HCT116 (cell line): ENCODE measurements around the gene TRAPPC1. TPM values are rescaled to one million over a fixed set of nuclear protein-coding genes. Genes with fewer than 3 reads are reported as not detected.

Source experiments
- ATAC-seq: fragments of 200-7000 bp; cut with Tn5 transposase; 2 replicates; pipeline ENCODE4 v1.9.1; 2020; ENCODE audit warnings: mild to moderate bottlenecking, moderate library complexity
- BruUV-seq: library from RNA; stranded (reverse); fragments of 400-500 nt; replicated peaks from 2 replicates; lab custom pipeline; 2021; lab: Mats Ljungman, UMichigan
- CTCF ChIA-PET: fragments of 300-600 bp; sonication (Branson Sonifier 250); formaldehyde crosslinking; loops from one replicate; lab custom pipeline; 2021; ENCODE audit warnings: antibody characterized with exemption; lab: Charles Lee
- POLR2A ChIA-PET: fragments of 300-600, 350-600 bp; sonication (Branson Sonifier 250); formaldehyde crosslinking; loops from one replicate; lab custom pipeline; 2021; ENCODE audit warnings: antibody characterized with exemption; lab: Charles Lee
- RAD21 ChIA-PET, 2 experiments: fragments of 300-600 bp; sonication (Branson Sonifier 250); formaldehyde crosslinking; loops; one replicate each; lab custom pipeline; 2023; ENCODE audit warnings: low total read pairs in 2 of 2; ENCODE audit not compliant: uncharacterized antibody in 2 of 2, unreplicated experiment in 2 of 2, low non-redundant PET in 1 of 2; lab: Charles Lee
- DNase-seq: peaks from one replicate; pipeline ENCODE4 v3.0.0-alpha.2; 2010; ENCODE audit warnings: low read depth, low spot score
- H2AFZ ChIP-seq: fragments of 200-600 bp; shearing (Covaris generic), sonication (generic); 2 replicates; pipeline ENCODE4 v1.6.1; 2017; ENCODE audit warnings: low read depth, mixed run types, mixed read lengths, antibody characterized with exemption, low read length; ENCODE audit not compliant: poor library complexity, severe bottlenecking
- H3K27ac ChIP-seq: 2 replicates; pipeline ENCODE4 v1.5.1; 2012; ENCODE audit warnings: low read depth, low read length
- H3K27me3 ChIP-seq: fragments of 200-600 bp; sonication (generic); 2 replicates; pipeline ENCODE4 v1.6.1; 2016; ENCODE audit warnings: mixed run types, low read length, mixed read lengths; ENCODE audit not compliant: insufficient read depth
- H3K36me3 ChIP-seq, 2 experiments: fragments of 200-500 bp in 1 of 2; fragments of 200-600 bp in 1 of 2; sonication (Bioruptor generic) in 1 of 2; sonication (generic) in 1 of 2; 2 replicates each; pipeline versions ENCODE4 v1.5.1 to v1.6.1; 2014 to 2016; ENCODE audit warnings: low read length in 2 of 2, inconsistent platforms in 1 of 2, mixed read lengths in 1 of 2, mixed run types in 1 of 2; ENCODE audit not compliant: insufficient read depth in 2 of 2, control insufficient read depth in 1 of 2
- H3K4me1 ChIP-seq, 2 experiments: fragments of 200-600 bp in 1 of 2; sonication (generic) in 1 of 2; 2 replicates each; pipeline versions ENCODE4 v1.5.1 to v1.6.1; 2012 to 2017; ENCODE audit warnings: low read length in 2 of 2, inconsistent platforms in 1 of 2, mild to moderate bottlenecking in 1 of 2, mixed read lengths in 1 of 2, mixed run types in 1 of 2, moderate library complexity in 1 of 2; ENCODE audit not compliant: insufficient read depth in 2 of 2, control insufficient read depth in 1 of 2
- H3K4me2 ChIP-seq: fragments of 200-600 bp; sonication (generic); 2 replicates; pipeline ENCODE4 v1.6.1; 2017; ENCODE audit warnings: mixed run types, low read length, mixed read lengths
- H3K4me3 ChIP-seq, 2 experiments: fragments of 200-600 bp in 1 of 2; sonication (generic) in 1 of 2; replicated peaks in 1 of 2; 2 replicates each; pipeline ENCODE4 v1.5.1; 2011 to 2016; ENCODE audit warnings: low read length in 2 of 2, control low read depth in 1 of 2, low read depth in 1 of 2, mild to moderate bottlenecking in 1 of 2, mixed read lengths in 1 of 2, mixed run types in 1 of 2
- H3K79me2 ChIP-seq: fragments of 200-600 bp; sonication (generic); 2 replicates; pipeline ENCODE4 v1.6.1; 2017; ENCODE audit warnings: mild to moderate bottlenecking, mixed run types, low read length, moderate library complexity, mixed read lengths; ENCODE audit not compliant: insufficient read depth
- H3K9ac ChIP-seq: fragments of 200-600 bp; sonication (generic); 2 replicates; pipeline ENCODE4 v1.6.1; 2016; ENCODE audit warnings: low read length, mixed read lengths
- H3K9me2 ChIP-seq: fragments of 200-600 bp; sonication (generic), shearing (Covaris generic); 2 replicates; pipeline ENCODE4 v1.6.1; 2017; ENCODE audit warnings: mixed run types, mild to moderate bottlenecking, moderate library complexity; ENCODE audit not compliant: insufficient read depth
- H3K9me3 ChIP-seq, 2 experiments: fragments of 200-500 bp in 1 of 2; fragments of 200-600 bp in 1 of 2; sonication (Bioruptor generic) in 1 of 2; sonication (generic) in 1 of 2; 2 replicates each; pipeline ENCODE4 v1.6.1; 2014 to 2017; ENCODE audit warnings: low read length in 2 of 2, mixed read lengths in 2 of 2, inconsistent platforms in 1 of 2, low read depth in 1 of 2, mild to moderate bottlenecking in 1 of 2, mixed run types in 1 of 2, moderate library complexity in 1 of 2; ENCODE audit not compliant: control insufficient read depth in 1 of 2, insufficient read depth in 1 of 2
- H4K20me1 ChIP-seq: fragments of 200-600 bp; sonication (generic), shearing (Covaris generic); 2 replicates; pipeline ENCODE4 v1.6.1; 2017; ENCODE audit warnings: mixed run types, mild to moderate bottlenecking, moderate library complexity; ENCODE audit not compliant: insufficient read depth
- CEBPB ChIP-seq: IDR thresholded peaks from 2 replicates; pipeline ENCODE4 v1.6.1; 2012; ENCODE audit warnings: low read depth
- EGR1 ChIP-seq: IDR thresholded peaks from 2 replicates; pipeline ENCODE4 v1.6.1; 2012; ENCODE audit warnings: low read depth
- ELF1 ChIP-seq: IDR thresholded peaks from 2 replicates; pipeline ENCODE4 v1.6.1; 2012; ENCODE audit warnings: low read depth, borderline replicate concordance
- EZH2phosphoT487 ChIP-seq: fragments of 200-600 bp; IDR thresholded peaks from 2 replicates; pipeline ENCODE4 v1.6.1; 2018; ENCODE audit warnings: antibody characterized with exemption, borderline replicate concordance
- FOSL1 ChIP-seq: IDR thresholded peaks from 2 replicates; pipeline ENCODE4 v1.6.1; 2012; ENCODE audit warnings: low read depth
- JUND ChIP-seq: IDR thresholded peaks from 2 replicates; pipeline ENCODE4 v1.6.1; 2012
- POLR2A ChIP-seq: IDR thresholded peaks from 2 replicates; pipeline ENCODE4 v1.7.0; 2011; ENCODE audit warnings: borderline replicate concordance; ENCODE audit not compliant: insufficient read depth, insufficient read length; ENCODE audit errors: extremely low read depth
- POLR2AphosphoS5 ChIP-seq: IDR thresholded peaks from 2 replicates; pipeline ENCODE4 v1.6.1; 2011; ENCODE audit warnings: mild to moderate bottlenecking, low read depth, low read length, moderate library complexity
- RAD21 ChIP-seq: IDR thresholded peaks from 2 replicates; pipeline ENCODE4 v1.6.1; 2012; ENCODE audit warnings: low read depth, mild to moderate bottlenecking
- SIN3A ChIP-seq: IDR thresholded peaks from 2 replicates; pipeline ENCODE4 v1.6.1; 2012; ENCODE audit warnings: low read depth
- SP1 ChIP-seq: IDR thresholded peaks from 2 replicates; pipeline ENCODE4 v1.6.1; 2012; ENCODE audit warnings: low read depth
- SRF ChIP-seq: IDR thresholded peaks from 2 replicates; pipeline ENCODE4 v1.6.1; 2012; ENCODE audit warnings: low read depth
- TCF7L2 ChIP-seq: IDR thresholded peaks from 2 replicates; pipeline ENCODE4 v1.7.0; 2011; ENCODE audit warnings: borderline replicate concordance, inconsistent platforms; ENCODE audit not compliant: insufficient read depth, insufficient read length; ENCODE audit errors: extremely low read depth
- YY1 ChIP-seq: IDR thresholded peaks from 2 replicates; pipeline ENCODE4 v1.6.1; 2011; ENCODE audit warnings: low read length, low read depth, moderate library complexity, mild to moderate bottlenecking; ENCODE audit not compliant: insufficient replicate concordance; ENCODE audit errors: extremely low read depth
- ZNF274 ChIP-seq: fragments of 200-500 bp; sonication (Bioruptor generic); IDR thresholded peaks from 2 replicates; pipeline ENCODE4 v1.6.1; 2014; ENCODE audit warnings: mild to moderate bottlenecking, low read depth, low read length, inconsistent platforms
- intact Hi-C: fragments of 100-400 bp; cut with micrococcal nuclease; formaldehyde crosslinking; loops from 2 replicates; pipeline ENCODE4 v1.10.0; 2022
- total RNA-seq: library from RNA; stranded (reverse); gene quantifications from one replicate; pipeline ENCODE4 v1.2.1, GENCODE V29; 2021; ENCODE audit not compliant: unreplicated experiment
- TF ChIP-seq, protein P1 (sequence below), 3 experiments: fragments of 200-600 bp in 1 of 3; sonication (generic) in 1 of 3; IDR thresholded peaks in 2 of 3; conservative IDR thresholded peaks in 1 of 3; 2 replicates each; pipeline ENCODE4 v1.5.1; 2012 to 2017; ENCODE audit warnings: low read depth in 2 of 3, low read length in 2 of 3, antibody characterized with exemption in 1 of 3, borderline replicate concordance in 1 of 3, control low read depth in 1 of 3, mild to moderate bottlenecking in 1 of 3, mixed read lengths in 1 of 3, mixed run types in 1 of 3, moderate library complexity in 1 of 3; ENCODE audit not compliant: insufficient read depth in 1 of 3
- TF ChIP-seq, protein P2 (sequence below): IDR thresholded peaks from 2 replicates; pipeline ENCODE4 v1.6.1; 2012
- TF ChIP-seq, protein P3 (sequence below): IDR thresholded peaks from 2 replicates; pipeline ENCODE4 v1.6.1; 2012; ENCODE audit warnings: low read depth
- TF ChIP-seq, protein P4 (sequence below): IDR thresholded peaks from 2 replicates; pipeline ENCODE4 v1.6.1; 2011; ENCODE audit warnings: mild to moderate bottlenecking, low read length, moderate library complexity; ENCODE audit not compliant: insufficient replicate concordance; ENCODE audit errors: extremely low read depth

TRAPPC1 gene
- total RNA-seq, 1 experiment from 2014 or later, result 123 TPM

DNA sequence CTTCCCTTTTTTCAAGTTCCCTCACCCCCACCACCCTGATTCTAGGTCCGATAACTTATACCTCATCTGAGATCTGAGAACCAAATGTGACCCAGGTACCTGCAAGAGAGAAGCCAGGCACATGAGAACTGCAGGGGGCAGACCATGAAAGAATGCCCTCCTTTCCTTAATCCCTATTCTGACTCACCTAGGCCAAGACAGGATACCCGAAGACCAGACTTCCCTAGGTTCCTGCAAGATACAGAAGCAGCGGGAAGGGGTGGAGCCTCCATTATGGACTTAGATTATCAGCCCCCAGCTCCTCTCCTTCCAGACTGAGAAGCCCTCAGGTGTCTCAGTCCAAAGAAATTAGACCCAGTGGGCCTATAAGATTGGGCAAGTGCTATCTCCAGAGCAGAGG is 4.2 kb downstream of the TRAPPC1 start:
- ChIA-PET RAD21 (no interaction called here), CTCF (no interaction called here), POLR2A (no interaction called here)
- ATAC-seq (no peak), DNase-seq (no peak)
- H3K79me2 ChIP-seq, result peaks cover 15% of the 10 kb centered on the region; the same call in 1 of the 2 replicates
- no peaks in the 10 kb centered on the region; a peak in 1 of 4 replicates for H3K36me3 ChIP-seq
- H3K4me2 ChIP-seq, result no peak overlapping the region
- peaks cover 4 to 13% of the 10 kb centered on the region in 2 experiments; a peak in 3 of 4 replicates for H3K4me1 ChIP-seq
- no peak overlapping the region for H3K4me3 ChIP-seq
- TF ChIP-seq JUND (no peak), SRF (no peak), EZH2phosphoT487 (no peak), SIN3A (no peak), POLR2A (no peak), ZNF274 (no peak), TCF7L2 (no peak), YY1 (no peak), POLR2AphosphoS5 (no peak), EGR1 (no peak), SP1 (no peak), CEBPB (no peak), RAD21 (no peak), ELF1 (no peak), FOSL1 (no peak)
- TF ChIP-seq, protein P1, sequence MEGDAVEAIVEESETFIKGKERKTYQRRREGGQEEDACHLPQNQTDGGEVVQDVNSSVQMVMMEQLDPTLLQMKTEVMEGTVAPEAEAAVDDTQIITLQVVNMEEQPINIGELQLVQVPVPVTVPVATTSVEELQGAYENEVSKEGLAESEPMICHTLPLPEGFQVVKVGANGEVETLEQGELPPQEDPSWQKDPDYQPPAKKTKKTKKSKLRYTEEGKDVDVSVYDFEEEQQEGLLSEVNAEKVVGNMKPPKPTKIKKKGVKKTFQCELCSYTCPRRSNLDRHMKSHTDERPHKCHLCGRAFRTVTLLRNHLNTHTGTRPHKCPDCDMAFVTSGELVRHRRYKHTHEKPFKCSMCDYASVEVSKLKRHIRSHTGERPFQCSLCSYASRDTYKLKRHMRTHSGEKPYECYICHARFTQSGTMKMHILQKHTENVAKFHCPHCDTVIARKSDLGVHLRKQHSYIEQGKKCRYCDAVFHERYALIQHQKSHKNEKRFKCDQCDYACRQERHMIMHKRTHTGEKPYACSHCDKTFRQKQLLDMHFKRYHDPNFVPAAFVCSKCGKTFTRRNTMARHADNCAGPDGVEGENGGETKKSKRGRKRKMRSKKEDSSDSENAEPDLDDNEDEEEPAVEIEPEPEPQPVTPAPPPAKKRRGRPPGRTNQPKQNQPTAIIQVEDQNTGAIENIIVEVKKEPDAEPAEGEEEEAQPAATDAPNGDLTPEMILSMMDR (IDR thresholded peaks at IDR 0.05 in 2 of 3, conservative IDR thresholded peaks at IDR 0.05 in 1 of 3; ENCODE audit: borderline replicate concordance in 1 of 3, insufficient read depth in 1 of 3, low read depth in 2 of 3, low read length in 2 of 3), result no peak
- TF ChIP-seq, protein P2, sequence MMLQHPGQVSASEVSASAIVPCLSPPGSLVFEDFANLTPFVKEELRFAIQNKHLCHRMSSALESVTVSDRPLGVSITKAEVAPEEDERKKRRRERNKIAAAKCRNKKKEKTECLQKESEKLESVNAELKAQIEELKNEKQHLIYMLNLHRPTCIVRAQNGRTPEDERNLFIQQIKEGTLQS, result no peak
- TF ChIP-seq, protein P3, sequence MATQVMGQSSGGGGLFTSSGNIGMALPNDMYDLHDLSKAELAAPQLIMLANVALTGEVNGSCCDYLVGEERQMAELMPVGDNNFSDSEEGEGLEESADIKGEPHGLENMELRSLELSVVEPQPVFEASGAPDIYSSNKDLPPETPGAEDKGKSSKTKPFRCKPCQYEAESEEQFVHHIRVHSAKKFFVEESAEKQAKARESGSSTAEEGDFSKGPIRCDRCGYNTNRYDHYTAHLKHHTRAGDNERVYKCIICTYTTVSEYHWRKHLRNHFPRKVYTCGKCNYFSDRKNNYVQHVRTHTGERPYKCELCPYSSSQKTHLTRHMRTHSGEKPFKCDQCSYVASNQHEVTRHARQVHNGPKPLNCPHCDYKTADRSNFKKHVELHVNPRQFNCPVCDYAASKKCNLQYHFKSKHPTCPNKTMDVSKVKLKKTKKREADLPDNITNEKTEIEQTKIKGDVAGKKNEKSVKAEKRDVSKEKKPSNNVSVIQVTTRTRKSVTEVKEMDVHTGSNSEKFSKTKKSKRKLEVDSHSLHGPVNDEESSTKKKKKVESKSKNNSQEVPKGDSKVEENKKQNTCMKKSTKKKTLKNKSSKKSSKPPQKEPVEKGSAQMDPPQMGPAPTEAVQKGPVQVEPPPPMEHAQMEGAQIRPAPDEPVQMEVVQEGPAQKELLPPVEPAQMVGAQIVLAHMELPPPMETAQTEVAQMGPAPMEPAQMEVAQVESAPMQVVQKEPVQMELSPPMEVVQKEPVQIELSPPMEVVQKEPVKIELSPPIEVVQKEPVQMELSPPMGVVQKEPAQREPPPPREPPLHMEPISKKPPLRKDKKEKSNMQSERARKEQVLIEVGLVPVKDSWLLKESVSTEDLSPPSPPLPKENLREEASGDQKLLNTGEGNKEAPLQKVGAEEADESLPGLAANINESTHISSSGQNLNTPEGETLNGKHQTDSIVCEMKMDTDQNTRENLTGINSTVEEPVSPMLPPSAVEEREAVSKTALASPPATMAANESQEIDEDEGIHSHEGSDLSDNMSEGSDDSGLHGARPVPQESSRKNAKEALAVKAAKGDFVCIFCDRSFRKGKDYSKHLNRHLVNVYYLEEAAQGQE, result no peak
- TF ChIP-seq, protein P4, sequence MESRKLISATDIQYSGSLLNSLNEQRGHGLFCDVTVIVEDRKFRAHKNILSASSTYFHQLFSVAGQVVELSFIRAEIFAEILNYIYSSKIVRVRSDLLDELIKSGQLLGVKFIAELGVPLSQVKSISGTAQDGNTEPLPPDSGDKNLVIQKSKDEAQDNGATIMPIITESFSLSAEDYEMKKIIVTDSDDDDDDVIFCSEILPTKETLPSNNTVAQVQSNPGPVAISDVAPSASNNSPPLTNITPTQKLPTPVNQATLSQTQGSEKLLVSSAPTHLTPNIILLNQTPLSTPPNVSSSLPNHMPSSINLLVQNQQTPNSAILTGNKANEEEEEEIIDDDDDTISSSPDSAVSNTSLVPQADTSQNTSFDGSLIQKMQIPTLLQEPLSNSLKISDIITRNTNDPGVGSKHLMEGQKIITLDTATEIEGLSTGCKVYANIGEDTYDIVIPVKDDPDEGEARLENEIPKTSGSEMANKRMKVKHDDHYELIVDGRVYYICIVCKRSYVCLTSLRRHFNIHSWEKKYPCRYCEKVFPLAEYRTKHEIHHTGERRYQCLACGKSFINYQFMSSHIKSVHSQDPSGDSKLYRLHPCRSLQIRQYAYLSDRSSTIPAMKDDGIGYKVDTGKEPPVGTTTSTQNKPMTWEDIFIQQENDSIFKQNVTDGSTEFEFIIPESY, result no peak
- H2AFZ ChIP-seq, result no peak overlapping the region
- no peaks in the 10 kb centered on the region for H3K27me3 ChIP-seq
- H3K9me2 ChIP-seq, result no peaks in the 10 kb centered on the region
- no peak overlapping the region for H3K9ac ChIP-seq
- no peak overlapping the region for H3K27ac ChIP-seq
- intact Hi-C loops, result no loop called here
- H4K20me1 ChIP-seq, result no peaks in the 10 kb centered on the region
- H3K9me3 ChIP-seq, result no peaks in the 10 kb centered on the region
- BruUV-seq, result no TSS peak
